ENCODE data around the gene BATF2. TPM values are rescaled to one million over a fixed set of nuclear protein-coding genes. Genes with fewer than 3 reads are reported as not detected.

Gene BATF2
- polyA plus RNA-seq (2011; rRNA removed) (1.1 and 1.5 TPM in 2 replicates), polyA minus RNA-seq (2011; rRNA and poly(A)+ RNA removed) (0.85 and 1.1 TPM in 2 replicates)

GRCh38 chr11:64996710-64997380 lies at the start of gene BATF2:
Gene BATF2 (minus strand): TSS chr11:64996971. CDS start chr11:64996914, 57 bp downstream.
- ChIA-PET CTCF (interaction anchor here (1.0 to 2.2 kb wide), 17 partner anchors 9 to 152 kb away, joined by 3 to 13 read pairs (median 4); partner anchors contain the start of genes ARL2, CDC42BPG and ZNHIT2), POLR2A (no interaction called here)
- DNase-seq (ENCODE audit: low read depth) = no peak

DNA sequence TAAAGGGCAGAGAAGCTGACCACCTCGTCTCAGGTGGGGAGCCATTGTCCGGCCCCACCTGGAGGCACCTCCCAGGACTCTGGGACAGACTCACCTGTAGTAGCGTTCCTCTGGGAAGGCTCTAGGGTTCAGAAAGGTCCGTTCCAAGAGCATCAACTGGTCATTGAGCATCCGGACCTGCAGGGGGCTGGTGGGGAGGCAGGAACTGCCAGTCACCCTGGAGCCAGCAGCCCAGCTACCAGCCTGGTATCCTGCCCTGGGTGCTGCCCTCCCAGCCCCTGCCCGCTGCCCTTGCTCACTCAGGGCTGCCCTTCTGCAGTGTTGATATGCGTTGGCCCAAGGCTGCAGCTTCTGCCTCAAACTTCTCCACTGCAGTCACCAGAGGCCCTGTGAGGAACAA lies 49.0 kb upstream of the BATF2 start:
- ChIA-PET CTCF (interaction anchor here (1.2 kb wide), 1 partner anchor 32 kb away, joined by 3 read pairs; the partner anchor contains the start of gene ARL2), POLR2A (no interaction called here)
- DNase-seq (ENCODE audit: low read depth) = no peak
- no peaks in the 10 kb centered on the region for H3K27me3 ChIP-seq (ENCODE audit: control insufficient read depth, insufficient read depth, low read length)
- H3K4me3 ChIP-seq (ENCODE audit: low read depth, low read length) = no peak overlapping the region
- TF ChIP-seq, protein P1, sequence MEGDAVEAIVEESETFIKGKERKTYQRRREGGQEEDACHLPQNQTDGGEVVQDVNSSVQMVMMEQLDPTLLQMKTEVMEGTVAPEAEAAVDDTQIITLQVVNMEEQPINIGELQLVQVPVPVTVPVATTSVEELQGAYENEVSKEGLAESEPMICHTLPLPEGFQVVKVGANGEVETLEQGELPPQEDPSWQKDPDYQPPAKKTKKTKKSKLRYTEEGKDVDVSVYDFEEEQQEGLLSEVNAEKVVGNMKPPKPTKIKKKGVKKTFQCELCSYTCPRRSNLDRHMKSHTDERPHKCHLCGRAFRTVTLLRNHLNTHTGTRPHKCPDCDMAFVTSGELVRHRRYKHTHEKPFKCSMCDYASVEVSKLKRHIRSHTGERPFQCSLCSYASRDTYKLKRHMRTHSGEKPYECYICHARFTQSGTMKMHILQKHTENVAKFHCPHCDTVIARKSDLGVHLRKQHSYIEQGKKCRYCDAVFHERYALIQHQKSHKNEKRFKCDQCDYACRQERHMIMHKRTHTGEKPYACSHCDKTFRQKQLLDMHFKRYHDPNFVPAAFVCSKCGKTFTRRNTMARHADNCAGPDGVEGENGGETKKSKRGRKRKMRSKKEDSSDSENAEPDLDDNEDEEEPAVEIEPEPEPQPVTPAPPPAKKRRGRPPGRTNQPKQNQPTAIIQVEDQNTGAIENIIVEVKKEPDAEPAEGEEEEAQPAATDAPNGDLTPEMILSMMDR (IDR thresholded peaks at IDR 0.05; ENCODE audit: insufficient read depth, low read depth, low read length) = no peak
- H3K36me3 ChIP-seq (ENCODE audit: control insufficient read depth, insufficient read depth, low read length) = peaks cover 7% of the 10 kb centered on the region

More at GRCh38 chr11:64996710-64997380, at the start of gene BATF2:
- Histone ChIP-seq H3K27me3 (ENCODE audit: control insufficient read depth, insufficient read depth, low read length) (no peaks in the 10 kb centered on the region; the same call in 1 of the 2 replicates), H3K36me3 (ENCODE audit: control insufficient read depth, insufficient read depth, low read length) (no peaks in the 10 kb centered on the region), H3K4me3 (ENCODE audit: low read depth, low read length) (peak within 1 kb of the TSS; percentile 35)
- TF ChIP-seq, protein P1 (IDR thresholded peaks at IDR 0.05; ENCODE audit: insufficient read depth, low read depth, low read length) = peak; percentile 74

- TF ChIP-seq, protein P1 (IDR thresholded peaks at IDR 0.05; ENCODE audit: insufficient read depth, low read depth, low read length) = no peak
- no peak overlapping the region for H3K4me3 ChIP-seq (ENCODE audit: low read depth, low read length)
- DNase-seq (ENCODE audit: low read depth) = no peak
- ChIA-PET CTCF (interaction anchor here (0.9 kb wide), 1 partner anchor 31 kb away, joined by 3 read pairs; no protein-coding TSS in a partner anchor), POLR2A (no interaction called here)
- no peaks in the 10 kb centered on the region for H3K27me3 ChIP-seq (ENCODE audit: control insufficient read depth, insufficient read depth, low read length)
- peaks cover 7% of the 10 kb centered on the region for H3K36me3 ChIP-seq (ENCODE audit: control insufficient read depth, insufficient read depth, low read length)
Measured at GRCh38 chr11:65045061-65045460, 48.3 kb upstream of the BATF2 start.

DNA sequence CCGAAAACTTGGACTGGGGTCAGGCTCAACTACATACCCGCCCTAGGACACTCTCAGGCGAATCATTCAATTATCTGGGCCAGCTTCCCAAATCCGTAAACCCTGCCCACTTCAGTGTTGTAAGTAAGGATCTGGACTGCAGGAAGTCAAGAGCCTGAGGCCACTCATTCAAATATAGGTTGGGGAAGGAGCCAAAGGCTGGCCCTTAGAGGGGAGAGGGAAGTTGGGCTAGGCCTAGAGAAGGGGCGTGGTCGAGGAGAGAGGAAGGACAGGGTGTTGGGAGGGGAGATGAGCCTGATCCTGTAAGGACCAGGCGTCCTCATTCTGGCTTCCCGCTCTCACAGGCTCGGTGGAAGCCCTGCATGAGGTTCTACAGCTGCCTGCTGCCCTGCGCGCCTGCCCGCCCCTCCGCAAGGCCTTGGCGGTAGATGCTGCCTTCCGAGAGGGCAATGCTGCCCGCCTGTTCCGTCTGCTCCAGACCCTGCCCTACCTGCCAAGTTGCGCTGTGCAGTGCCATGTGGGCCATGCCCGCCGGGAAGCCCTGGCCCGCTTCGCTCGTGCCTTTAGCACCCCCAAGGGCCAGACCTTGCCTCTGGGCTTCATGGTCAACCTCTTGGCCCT lies 47.2 kb upstream of the BATF2 start:
- Histone ChIP-seq H3K27me3 (ENCODE audit: control insufficient read depth, insufficient read depth, low read length) (no peaks in the 10 kb centered on the region), H3K4me3 (ENCODE audit: low read depth, low read length) (no peak overlapping the region), H3K36me3 (ENCODE audit: control insufficient read depth, insufficient read depth, low read length) (peaks cover 9% of the 10 kb centered on the region)
- peak; percentile 29 for DNase-seq (ENCODE audit: low read depth)
- TF ChIP-seq, protein P1 (IDR thresholded peaks at IDR 0.05; ENCODE audit: insufficient read depth, low read depth, low read length) = no peak
- POLR2A ChIA-PET = interaction anchor here (0.5 kb wide), 1 partner anchor 464 kb away, joined by 3 read pairs; no protein-coding TSS in a partner anchor
- CTCF ChIA-PET = interaction anchor here (0.6 kb wide), 1 partner anchor 32 kb away, joined by 3 read pairs; no protein-coding TSS in a partner anchor

GRCh38 chr11:65042891-65043290 lies 46.1 kb upstream of the BATF2 start:
- ChIA-PET POLR2A (no interaction called here), CTCF (no interaction called here)
- no peak overlapping the region for H3K4me3 ChIP-seq (ENCODE audit: low read depth, low read length)
- DNase-seq (ENCODE audit: low read depth) = no peak
- no peaks in the 10 kb centered on the region for H3K27me3 ChIP-seq (ENCODE audit: control insufficient read depth, insufficient read depth, low read length)
- H3K36me3 ChIP-seq (ENCODE audit: control insufficient read depth, insufficient read depth, low read length) = peaks cover 15% of the 10 kb centered on the region
- TF ChIP-seq, protein P1 (IDR thresholded peaks at IDR 0.05; ENCODE audit: insufficient read depth, low read depth, low read length) = no peak
